ENCODE measurements around the gene VLDLR.

- TF ChIP-seq POLR2A (IDR thresholded peaks at IDR 0.05; ENCODE audit: low read depth, low read length) (no peak), POLR2AphosphoS5 (IDR thresholded peaks at IDR 0.05; ENCODE audit: low read depth, low read length) (no peak), POU2F2 (IDR thresholded peaks at IDR 0.05; ENCODE audit: low read depth, low read length) (no peak), TAF1 (IDR thresholded peaks at IDR 0.05; ENCODE audit: low read depth, low read length) (no peak), SPI1 (IDR thresholded peaks at IDR 0.05; ENCODE audit: low read depth, low read length) (no peak)
Measured at GRCh38 chr9:2597483-2597882, 24.1 kb upstream of the VLDLR start.

All from GM12891 (cell line).